ENCODE data around the gene SYNE2. TPM values are rescaled to one million over a fixed set of nuclear protein-coding genes. Genes with fewer than 3 reads are reported as not detected.

The SYNE2 gene
- total RNA-seq, 2 donors from 2014 or later = 48.5 to 66.9 TPM

DNA sequence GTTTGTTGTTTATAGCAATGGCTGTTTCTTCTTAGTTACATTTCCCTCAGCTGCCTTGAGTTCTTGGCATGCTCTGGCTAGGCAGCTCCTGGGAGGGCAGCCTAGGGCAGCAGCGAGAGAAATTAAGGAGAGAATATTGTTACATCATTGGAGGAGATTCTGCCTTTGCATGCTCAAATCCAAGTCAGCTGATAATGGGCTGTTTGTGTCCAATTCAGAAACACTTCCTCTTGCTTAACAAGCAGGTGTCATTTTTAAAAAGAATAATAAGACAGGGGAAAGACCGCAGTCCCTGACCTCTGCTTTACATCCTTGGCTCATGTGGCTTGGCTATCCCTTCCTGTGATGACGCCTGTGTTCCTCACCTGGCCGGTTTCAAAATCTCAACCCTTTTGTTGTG lies 364.5 kb downstream of the SYNE2 start:
- no peaks in the 10 kb centered on the region for H3K4me1 Mint-ChIP-seq
- H3K27ac Mint-ChIP-seq = no peak overlapping the region
- no peaks in the 10 kb centered on the region for H3K27me3 Mint-ChIP-seq
- H3K36me3 Mint-ChIP-seq (ENCODE audit: low read depth) = peaks cover 90% of the 10 kb centered on the region
- H3K4me3 Mint-ChIP-seq = no peak overlapping the region
- no peaks in the 10 kb centered on the region for H3K9me3 Mint-ChIP-seq
- no peak for ATAC-seq (replicated peaks)

DNA sequence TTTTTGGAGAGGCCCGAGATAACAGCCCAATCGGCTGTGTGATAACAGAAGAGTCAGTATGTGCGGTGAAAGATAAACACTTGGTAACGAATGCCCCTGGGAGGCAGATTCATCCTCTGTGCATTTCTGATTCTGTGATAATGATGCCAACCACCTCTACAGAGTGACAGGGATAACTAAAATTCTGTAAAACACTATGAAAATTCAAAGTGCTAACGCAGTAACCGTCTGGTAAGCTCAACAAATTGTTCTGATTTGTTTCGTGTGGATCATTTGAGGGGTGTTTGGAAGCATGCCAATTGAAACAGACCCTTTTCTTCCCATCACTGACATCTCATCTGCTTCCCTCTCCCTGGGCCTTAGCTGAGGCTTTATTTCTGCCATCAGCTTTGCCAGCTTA lies 365.0 kb downstream of the SYNE2 start:
- Mint-ChIP-seq H3K4me3 (no peak overlapping the region), H3K36me3 (ENCODE audit: low read depth) (peaks cover 88% of the 10 kb centered on the region), H3K27me3 (no peaks in the 10 kb centered on the region), H3K9me3 (no peaks in the 10 kb centered on the region), H3K27ac (peak overlapping the region; percentile 56), H3K4me1 (no peaks in the 10 kb centered on the region)
- no peak for ATAC-seq (replicated peaks)

DNA sequence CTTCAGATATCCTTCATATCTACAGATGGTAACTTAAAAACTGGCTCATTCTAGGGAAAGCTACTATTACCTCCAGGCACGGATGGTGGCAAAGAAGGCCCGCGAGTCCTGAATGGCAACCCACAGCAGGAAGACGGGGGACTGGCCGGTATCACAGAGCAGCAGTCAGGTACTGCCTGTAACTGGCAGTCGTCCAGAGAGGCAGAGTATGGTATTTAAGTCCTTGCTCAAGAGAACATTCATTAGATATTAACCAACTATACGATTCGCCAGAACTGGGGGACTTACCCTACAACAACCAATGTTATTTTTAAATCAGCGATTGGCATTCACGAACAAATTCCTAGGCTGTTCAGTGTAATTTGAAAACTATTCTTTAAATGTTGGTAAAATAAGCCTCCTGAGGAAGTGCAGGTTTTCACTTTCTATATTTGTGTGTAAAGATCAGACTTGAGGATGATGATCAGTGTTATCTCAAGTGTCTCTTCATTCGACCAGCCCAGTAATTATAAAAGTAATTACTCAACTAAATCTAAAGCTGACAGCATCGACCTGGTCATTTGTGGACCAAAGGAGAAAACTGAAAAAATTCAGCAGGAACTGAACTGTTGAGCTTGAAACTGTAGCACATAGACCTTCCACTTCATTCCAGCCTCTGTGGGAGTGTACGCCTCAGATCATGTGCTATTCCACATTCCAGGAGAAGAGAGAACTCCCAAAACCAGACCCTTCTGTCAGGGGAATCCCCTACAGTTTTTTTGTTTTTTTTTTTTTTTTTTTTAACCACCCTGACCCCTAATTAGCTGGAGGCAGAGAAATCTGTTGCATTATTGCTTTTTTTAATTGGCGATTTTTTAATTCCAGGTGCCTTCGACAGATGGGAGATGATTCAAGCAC lies 365.8 kb downstream of the SYNE2 start:
- H3K4me1 Mint-ChIP-seq = no peaks in the 10 kb centered on the region
- peak overlapping the region; percentile 56 for H3K27ac Mint-ChIP-seq
- no peaks in the 10 kb centered on the region for H3K9me3 Mint-ChIP-seq
- H3K4me3 Mint-ChIP-seq = no peak overlapping the region
- peak; percentile 34 for ATAC-seq (replicated peaks)
- H3K27me3 Mint-ChIP-seq = no peaks in the 10 kb centered on the region
- H3K36me3 Mint-ChIP-seq (ENCODE audit: low read depth) = peaks cover 88% of the 10 kb centered on the region

DNA sequence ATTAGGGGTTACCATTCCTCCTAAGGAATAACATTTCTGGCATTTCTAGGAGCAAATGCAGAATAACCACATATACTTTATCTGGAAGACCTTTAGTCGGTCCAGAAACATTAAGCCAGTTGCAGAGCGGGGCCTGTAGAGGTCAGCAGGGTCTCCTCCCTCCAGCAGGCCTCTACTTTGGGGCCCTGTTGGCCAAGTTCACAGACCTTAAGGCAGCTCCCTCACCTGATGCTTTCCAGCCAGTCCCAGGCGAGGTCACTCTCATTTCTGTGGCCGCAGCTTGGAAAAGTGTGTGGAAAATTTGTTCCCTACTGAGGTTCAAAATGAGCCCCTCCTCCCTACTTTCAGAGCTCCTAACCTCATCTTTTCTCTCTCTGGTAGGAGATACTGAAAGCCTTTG lies 367.3 kb downstream of the SYNE2 start:
- Mint-ChIP-seq H3K27me3 (no peaks in the 10 kb centered on the region), H3K9me3 (no peaks in the 10 kb centered on the region), H3K36me3 (ENCODE audit: low read depth) (peaks cover 88% of the 10 kb centered on the region), H3K4me1 (no peaks in the 10 kb centered on the region), H3K4me3 (no peak overlapping the region), H3K27ac (no peak overlapping the region)
- no peak for ATAC-seq (replicated peaks)

DNA sequence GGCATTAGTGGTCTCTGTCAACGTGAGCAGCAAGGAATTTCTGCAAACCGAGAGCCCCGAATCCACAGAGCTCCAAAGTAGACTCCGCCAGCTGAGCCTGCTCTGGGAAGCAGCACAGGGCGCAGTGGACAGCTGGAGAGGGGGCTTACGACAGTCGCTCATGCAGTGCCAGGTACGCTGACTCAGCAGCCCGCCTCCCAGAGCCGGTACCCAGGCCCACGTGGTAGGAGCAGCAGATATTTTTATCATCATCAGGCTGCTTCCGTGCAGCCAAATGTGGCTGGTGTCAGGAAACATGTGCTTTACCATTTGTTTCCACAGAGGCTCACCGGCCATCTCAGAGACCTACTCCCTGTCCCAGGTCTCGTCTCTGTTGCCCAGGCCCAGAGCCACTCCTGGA lies 367.7 kb downstream of the SYNE2 start:
- H3K36me3 Mint-ChIP-seq (ENCODE audit: low read depth) = peaks cover 88% of the 10 kb centered on the region
- H3K9me3 Mint-ChIP-seq = no peaks in the 10 kb centered on the region
- no peaks in the 10 kb centered on the region for H3K4me1 Mint-ChIP-seq
- H3K4me3 Mint-ChIP-seq = no peak overlapping the region
- H3K27ac Mint-ChIP-seq = no peak overlapping the region
- H3K27me3 Mint-ChIP-seq = no peaks in the 10 kb centered on the region
- no peak for ATAC-seq (replicated peaks)

DNA sequence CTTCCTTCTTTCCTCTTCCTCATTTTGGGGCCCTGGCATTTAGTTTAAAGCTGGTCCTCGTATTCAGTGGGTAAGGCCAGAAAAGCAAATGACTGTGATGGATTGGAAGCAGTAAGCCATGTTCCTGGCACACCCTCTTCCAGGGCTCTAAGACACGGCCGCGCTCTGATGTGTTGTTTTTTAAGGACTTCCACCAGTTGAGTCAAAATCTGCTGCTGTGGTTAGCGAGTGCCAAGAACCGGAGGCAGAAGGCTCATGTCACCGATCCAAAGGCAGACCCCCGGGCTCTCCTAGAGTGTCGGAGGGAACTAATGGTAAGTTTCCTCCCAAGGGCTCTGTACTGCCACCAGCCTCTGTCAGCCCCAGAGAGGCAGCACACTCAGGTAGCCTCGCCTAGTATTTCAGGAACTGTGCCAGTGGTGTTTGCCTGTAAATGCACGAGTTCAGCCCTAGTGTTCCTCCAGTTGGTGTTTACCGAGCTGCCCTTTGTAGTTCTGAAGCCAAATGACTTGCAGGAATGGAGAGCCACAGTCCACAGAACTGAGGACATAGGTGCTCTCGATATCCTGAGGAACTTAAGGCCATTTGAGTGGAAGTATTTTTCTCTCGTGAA lies 368.7 kb downstream of the SYNE2 start:
- peaks cover 82% of the 10 kb centered on the region for H3K36me3 Mint-ChIP-seq (ENCODE audit: low read depth)
- H3K27ac Mint-ChIP-seq = peak overlapping the region; percentile 43
- H3K4me1 Mint-ChIP-seq = no peaks in the 10 kb centered on the region
- no peaks in the 10 kb centered on the region for H3K9me3 Mint-ChIP-seq
- no peaks in the 10 kb centered on the region for H3K27me3 Mint-ChIP-seq
- ATAC-seq (replicated peaks) = no peak
- H3K4me3 Mint-ChIP-seq = no peak overlapping the region

DNA sequence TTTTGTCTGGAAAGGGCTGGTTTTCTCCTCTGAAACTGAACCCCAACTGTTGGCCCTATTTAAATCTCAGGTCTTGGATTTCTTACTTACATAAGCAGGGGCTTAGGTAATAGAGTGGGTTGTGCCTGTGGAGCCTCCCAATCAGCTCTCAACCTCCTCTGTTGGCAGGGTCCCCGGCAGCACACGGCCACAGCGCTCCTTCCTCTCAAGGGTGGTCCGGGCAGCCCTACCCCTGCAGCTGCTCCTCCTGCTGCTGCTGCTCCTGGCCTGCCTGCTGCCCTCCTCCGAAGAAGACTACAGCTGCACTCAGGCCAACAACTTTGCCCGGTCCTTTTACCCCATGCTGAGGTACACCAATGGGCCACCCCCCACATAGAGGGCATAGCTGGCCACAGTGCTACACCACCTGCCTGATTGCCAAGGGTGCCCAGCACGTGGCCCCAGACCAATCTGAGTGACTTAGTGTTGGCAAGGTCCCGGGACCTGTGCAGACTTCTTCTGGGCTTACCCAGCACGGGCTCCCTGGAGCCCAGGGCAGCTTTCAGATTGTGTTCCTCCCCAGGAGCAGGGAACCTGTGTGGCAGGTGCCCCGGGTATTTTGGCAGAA lies 372.4 kb downstream of the SYNE2 start:
- Mint-ChIP-seq H3K4me1 (no peaks in the 10 kb centered on the region), H3K27me3 (no peaks in the 10 kb centered on the region), H3K9me3 (no peaks in the 10 kb centered on the region), H3K4me3 (no peak overlapping the region), H3K27ac (no peak overlapping the region), H3K36me3 (ENCODE audit: low read depth) (peaks cover 74% of the 10 kb centered on the region)
- ATAC-seq (replicated peaks) = no peak

DNA sequence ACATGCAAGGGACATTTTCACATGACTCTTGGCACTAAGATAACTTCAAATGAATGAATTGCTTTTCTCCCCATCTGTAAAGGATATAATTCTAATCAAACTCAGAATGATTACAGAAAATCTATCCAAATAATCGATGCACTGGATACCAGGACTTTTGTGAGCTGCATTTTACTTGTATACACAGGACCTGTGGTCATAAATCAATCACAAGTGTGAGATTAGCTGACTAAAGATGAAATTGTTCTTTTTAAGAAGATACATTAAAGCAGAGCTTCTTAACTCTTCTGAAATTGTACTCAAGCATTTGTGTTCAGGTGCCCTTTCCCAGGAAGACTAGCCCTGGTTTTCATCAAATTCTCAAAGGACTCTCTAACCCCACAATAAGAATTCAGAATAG lies 375.1 kb downstream of the SYNE2 start:
- no peak overlapping the region for H3K4me3 Mint-ChIP-seq
- H3K36me3 Mint-ChIP-seq (ENCODE audit: low read depth) = peaks cover 54% of the 10 kb centered on the region
- H3K9me3 Mint-ChIP-seq = no peaks in the 10 kb centered on the region
- no peaks in the 10 kb centered on the region for H3K27me3 Mint-ChIP-seq
- peak overlapping the region; percentile 20 for H3K27ac Mint-ChIP-seq
- ATAC-seq (replicated peaks) = no peak
- peaks cover 10% of the 10 kb centered on the region for H3K4me1 Mint-ChIP-seq

DNA sequence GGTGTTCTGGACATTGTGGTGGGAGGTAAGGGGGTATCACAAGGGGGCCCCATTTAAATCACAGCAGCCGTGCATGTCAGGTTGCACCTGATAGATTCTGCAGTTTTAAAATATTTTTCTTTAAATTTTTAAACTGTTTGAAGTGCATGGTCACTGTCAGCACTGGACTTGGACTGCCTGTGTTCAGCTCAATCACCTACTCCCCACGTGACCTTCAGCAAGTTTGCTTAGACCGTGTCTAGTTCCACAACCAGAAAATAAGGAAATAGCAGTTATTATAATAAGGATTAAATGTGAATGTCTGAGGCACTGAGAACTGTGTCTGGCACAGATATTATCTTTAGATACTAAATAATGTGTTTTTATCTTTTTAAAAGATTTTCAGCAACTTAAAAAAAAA lies 376.7 kb downstream of the SYNE2 start:
- no peak overlapping the region for H3K4me3 Mint-ChIP-seq
- no peaks in the 10 kb centered on the region for H3K9me3 Mint-ChIP-seq
- H3K36me3 Mint-ChIP-seq (ENCODE audit: low read depth) = peaks cover 38% of the 10 kb centered on the region
- no peak for ATAC-seq (replicated peaks)
- no peaks in the 10 kb centered on the region for H3K27me3 Mint-ChIP-seq
- H3K27ac Mint-ChIP-seq = no peak overlapping the region
- peaks cover 14% of the 10 kb centered on the region for H3K4me1 Mint-ChIP-seq

DNA sequence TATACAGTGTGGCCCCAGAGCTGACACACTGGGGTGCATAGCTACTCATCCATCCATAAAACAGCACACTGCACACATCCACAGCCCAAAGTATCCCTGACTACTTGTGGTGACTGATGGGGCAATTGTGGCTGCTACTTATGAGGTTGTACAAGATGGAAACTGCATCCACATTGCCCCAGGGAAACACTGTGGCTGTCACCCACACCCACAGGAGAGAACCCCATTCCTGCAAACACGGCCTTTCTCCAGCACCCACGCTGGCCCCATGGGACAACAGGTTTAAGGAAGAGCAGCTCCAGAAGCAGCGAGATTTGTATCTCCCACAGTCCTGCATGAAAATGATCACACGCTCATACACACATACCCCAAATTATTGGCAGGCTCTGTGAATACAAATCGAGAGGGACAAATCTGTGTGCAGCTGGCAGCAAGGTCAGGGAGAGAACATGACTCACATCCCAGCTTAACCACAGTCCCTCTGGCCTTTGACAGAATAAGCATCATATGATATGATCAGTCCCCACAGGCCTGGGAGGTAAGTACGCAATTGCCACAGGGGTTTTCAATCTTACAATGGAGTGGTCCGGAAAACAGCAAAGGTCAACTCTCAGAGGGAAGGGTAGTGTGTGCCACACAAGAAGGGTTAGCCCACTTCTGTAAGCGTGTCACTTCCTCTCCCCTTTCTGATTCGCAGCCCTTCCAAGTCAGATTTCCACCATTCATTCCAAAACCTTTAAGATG lies 379.5 kb downstream of the SYNE2 start:
- H3K4me1 Mint-ChIP-seq = peaks cover 22% of the 10 kb centered on the region
- H3K27me3 Mint-ChIP-seq = no peaks in the 10 kb centered on the region
- no peaks in the 10 kb centered on the region for H3K9me3 Mint-ChIP-seq
- H3K27ac Mint-ChIP-seq = peak overlapping the region; percentile 76
- ATAC-seq (replicated peaks) = peak; percentile 89
- peak overlapping the region; percentile 7 for H3K4me3 Mint-ChIP-seq
- peaks cover 18% of the 10 kb centered on the region for H3K36me3 Mint-ChIP-seq (ENCODE audit: low read depth)

DNA sequence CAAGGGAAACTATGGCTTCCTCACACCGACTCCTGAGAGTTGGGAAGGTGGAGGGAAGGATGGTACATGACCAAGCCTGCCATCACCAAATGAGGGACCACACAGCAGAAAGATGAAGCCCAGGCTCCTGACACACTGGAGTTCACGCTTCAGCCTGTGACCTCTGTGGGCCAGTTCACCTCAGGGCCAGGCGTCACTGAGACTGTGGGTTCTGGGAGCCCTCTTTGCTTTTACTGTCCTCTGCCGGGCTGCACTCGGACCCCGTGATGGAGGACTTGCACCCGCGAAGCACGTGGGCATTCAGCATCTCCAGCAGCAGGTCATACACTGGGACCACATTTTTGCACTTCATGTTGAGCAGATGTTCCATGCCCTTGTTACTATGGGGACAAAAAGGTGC lies 380.1 kb downstream of the SYNE2 start:
- peak overlapping the region; percentile 7 for H3K4me3 Mint-ChIP-seq
- peaks cover 22% of the 10 kb centered on the region for H3K4me1 Mint-ChIP-seq
- ATAC-seq (replicated peaks) = no peak
- no peaks in the 10 kb centered on the region for H3K9me3 Mint-ChIP-seq
- peak overlapping the region; percentile 76 for H3K27ac Mint-ChIP-seq
- H3K36me3 Mint-ChIP-seq (ENCODE audit: low read depth) = peaks cover 11% of the 10 kb centered on the region
- H3K27me3 Mint-ChIP-seq = no peaks in the 10 kb centered on the region

DNA sequence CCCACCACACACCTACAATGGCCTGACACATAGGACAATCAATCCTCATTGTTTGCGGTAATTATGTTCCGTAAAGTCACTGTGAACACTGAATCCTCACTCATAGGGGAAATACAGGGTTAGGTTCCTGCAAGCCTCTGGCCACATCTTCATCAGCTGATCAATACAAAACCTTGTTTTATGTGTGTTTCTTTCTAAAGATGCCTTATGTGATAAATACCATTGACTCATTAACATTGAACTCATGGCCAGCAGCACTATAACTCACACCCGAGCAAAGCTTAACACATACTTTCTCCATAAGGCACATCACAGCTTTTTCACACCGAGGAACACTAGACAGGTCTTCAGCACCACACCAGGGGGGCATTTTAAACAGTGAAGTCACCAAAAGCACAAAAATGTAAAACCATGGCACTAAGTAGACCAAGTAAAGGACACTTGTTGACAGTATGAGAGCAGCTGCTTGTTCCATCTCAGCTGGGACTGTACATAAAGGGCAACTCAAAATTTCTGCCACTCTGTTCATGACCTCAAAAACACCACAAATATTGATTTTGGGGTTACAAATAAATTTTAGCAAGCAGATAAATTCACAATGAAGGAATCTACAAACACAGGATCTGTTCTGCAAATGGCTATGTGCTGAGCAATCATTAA lies 380.9 kb downstream of the SYNE2 start:
- Mint-ChIP-seq H3K27me3 (no peaks in the 10 kb centered on the region), H3K4me1 (peaks cover 22% of the 10 kb centered on the region), H3K9me3 (no peaks in the 10 kb centered on the region), H3K27ac (no peak overlapping the region), H3K36me3 (ENCODE audit: low read depth) (peaks cover 4% of the 10 kb centered on the region), H3K4me3 (no peak overlapping the region)
- no peak for ATAC-seq (replicated peaks)

DNA sequence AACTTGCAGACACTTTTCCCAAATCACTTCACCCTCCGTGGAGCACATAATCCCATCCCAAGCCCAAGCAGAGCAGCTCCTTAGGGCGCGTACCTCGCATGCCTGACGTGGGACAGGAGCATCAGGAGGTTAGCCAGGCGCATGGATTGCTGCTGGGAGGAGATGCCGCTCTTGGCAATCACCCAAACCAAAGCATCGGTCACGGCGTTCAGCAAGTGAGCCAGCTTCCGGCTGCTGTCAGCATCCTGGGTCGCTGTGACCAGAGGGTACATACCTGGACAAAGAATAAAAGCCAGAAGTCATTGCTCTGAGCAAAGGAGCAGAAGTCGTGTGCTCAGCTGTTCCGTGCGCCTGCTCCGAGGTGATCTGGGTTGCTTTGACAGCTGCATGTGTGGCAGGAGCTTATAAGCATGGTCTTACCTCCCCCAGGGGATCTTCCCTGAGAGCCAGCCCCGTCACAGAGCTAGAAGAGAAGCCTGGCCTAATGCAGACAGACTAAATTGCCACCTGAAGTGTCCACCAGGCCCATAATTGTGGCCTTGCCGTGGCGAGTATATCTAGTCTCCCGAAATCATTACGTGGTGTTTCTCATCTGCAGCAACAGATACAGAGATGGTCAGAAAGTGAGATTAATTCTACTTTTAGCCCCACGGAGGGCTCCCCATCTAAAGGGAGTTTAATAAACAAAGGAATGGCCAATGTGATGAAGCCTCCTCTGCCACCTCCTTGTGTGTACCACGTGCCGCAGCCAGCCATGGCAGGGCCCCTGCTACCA lies 382.3 kb downstream of the SYNE2 start:
- Mint-ChIP-seq H3K4me3 (no peak overlapping the region), H3K9me3 (no peaks in the 10 kb centered on the region), H3K36me3 (ENCODE audit: low read depth) (no peaks in the 10 kb centered on the region), H3K27ac (no peak overlapping the region), H3K4me1 (peaks cover 22% of the 10 kb centered on the region), H3K27me3 (peaks cover 3% of the 10 kb centered on the region)
- no peak for ATAC-seq (replicated peaks)

Measured in activated T-helper 17 cell treated with anti-CD3 and anti-CD28 coated beads, Interleukin-2, amount 50 U/mL, for 72 hours (primary cell).